Measurements from ENCODE around the gene RABGAP1L.
"Not testable (repeated sequence)": the region's sequence is repeated elsewhere in the genome, so short reads cannot be mapped to it uniquely, and the experiment has no call there.

The RABGAP1L gene

DNA sequence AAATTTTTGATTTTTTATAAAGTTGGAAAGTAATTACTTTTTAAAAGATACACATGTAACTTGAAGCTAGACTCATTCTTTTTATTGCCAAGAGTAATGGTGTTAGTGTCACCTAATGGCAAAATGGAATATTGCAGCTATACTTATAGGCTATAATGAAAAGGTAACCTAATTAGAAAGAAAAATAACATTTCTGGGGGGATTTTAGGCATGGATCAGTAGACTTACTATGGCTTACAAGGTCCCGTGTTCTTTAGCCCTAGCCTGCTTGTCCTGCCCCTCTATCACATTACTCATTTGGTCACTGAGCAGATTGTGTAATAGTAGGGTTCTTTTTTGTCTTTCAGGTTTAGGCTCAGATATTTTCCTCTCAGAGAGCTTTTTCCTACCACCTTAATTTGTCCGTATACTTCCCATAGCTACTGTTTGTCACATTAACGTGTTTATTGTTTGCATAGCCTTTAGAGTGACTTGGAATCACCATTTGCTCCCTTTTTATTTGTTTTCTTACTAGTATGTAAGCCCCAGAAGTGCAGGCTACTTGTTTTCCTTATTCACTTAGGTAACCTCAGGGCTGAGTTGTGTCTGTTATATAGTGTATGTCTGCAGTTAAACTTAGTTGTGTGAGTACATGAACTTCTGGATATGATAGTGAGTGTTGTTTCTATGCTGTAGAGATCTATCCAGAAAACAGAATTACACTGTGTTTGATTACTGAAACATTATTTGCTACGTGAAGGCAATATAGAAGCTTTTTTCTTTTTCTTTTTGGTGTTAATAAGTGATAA lies 58.7 kb downstream of the RABGAP1L start:
- Histone ChIP-seq H3K4me1 (ENCODE audit: control insufficient read depth, insufficient read depth, low read length, poor library complexity, severe bottlenecking) (no peaks in the 10 kb centered on the region), H3K4me3 (ENCODE audit: extremely low read depth, insufficient read depth, low read length, poor library complexity, severe bottlenecking) (no peak overlapping the region), H3K27ac (ENCODE audit: low read depth, low read length, severe bottlenecking) (no peak overlapping the region), H3K36me3 (ENCODE audit: control insufficient read depth, insufficient read depth, low read length) (peaks cover 8% of the 10 kb centered on the region), H3K9me3 (ENCODE audit: control insufficient read depth, low read length) (peaks cover 5% of the 10 kb centered on the region)
- 83% methylated on average over 1 of the region's 4 CpGs; no CpG with 5 or more reads in 1 of the 2 experiments for WGBS, 2 experiments (ENCODE audit: insufficient coverage in 2 of 2)

DNA sequence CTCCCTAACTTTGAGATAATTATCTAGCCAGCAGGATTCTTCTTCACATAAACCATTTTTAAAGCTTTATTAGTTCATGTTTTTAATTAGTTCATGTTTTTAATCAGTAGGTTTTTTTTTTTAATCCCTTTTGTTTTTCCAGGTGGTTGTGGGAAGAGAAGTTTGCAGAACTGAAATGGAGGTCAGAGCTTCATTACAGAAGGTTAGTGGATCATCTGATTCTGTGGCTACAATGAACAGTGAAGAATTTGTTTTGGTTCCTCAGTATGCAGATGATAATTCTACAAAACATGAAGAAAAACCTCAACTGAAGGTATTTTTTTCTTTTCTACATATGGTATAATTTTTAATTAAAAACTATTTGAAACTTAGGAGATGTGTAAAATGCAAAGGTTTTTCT lies 59.7 kb downstream of the RABGAP1L start:
- H3K36me3 ChIP-seq (ENCODE audit: control insufficient read depth, insufficient read depth, low read length) = peaks cover 8% of the 10 kb centered on the region
- no peak overlapping the region for H3K4me3 ChIP-seq (ENCODE audit: extremely low read depth, insufficient read depth, low read length, poor library complexity, severe bottlenecking)
- no peak overlapping the region for H3K27ac ChIP-seq (ENCODE audit: low read depth, low read length, severe bottlenecking)
- H3K4me1 ChIP-seq (ENCODE audit: control insufficient read depth, insufficient read depth, low read length, poor library complexity, severe bottlenecking) = no peaks in the 10 kb centered on the region
- H3K9me3 ChIP-seq (ENCODE audit: control insufficient read depth, low read length) = peaks cover 5% of the 10 kb centered on the region

DNA sequence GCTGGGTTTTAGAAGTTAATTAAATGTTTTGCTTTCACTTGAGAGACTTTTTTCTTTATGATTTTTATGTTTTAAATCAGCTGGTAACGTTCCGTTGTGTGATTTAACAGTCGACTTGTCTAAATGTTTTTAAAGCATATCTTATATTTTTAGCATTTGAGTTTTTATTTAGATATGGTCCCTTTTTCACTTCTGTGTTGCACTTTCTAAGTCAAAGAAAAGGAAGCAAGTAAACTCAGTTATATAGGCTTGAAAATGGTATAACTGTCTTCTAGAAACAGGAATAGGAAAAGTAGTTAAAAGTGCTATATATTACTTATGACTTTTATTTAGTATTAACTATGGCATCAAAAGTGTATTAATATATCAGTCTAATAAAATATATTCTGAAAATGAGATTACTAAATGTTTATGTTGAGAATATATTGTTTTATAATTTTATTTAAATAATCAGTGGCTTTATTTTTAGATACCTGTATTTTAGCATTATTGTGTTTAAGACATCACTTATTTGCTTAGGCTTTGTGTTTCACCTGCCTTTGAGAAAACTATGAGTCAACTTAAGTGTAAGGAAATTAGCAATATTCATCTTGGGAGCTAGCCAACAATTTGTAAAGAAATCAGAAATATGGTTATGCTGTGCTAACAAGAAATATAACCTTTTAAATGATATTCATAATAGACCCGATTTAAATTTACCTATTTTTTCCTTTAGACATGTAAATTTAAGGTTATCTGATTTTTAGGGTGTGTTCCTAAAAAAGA lies 60.5 kb downstream of the RABGAP1L start:
- no peak overlapping the region for H3K4me3 ChIP-seq (ENCODE audit: extremely low read depth, insufficient read depth, low read length, poor library complexity, severe bottlenecking)
- H3K4me1 ChIP-seq (ENCODE audit: control insufficient read depth, insufficient read depth, low read length, poor library complexity, severe bottlenecking) = no peaks in the 10 kb centered on the region
- H3K27ac ChIP-seq (ENCODE audit: low read depth, low read length, severe bottlenecking) = no peak overlapping the region
- peaks cover 8% of the 10 kb centered on the region for H3K36me3 ChIP-seq (ENCODE audit: control insufficient read depth, insufficient read depth, low read length)
- no CpG with 5 or more reads among the region's 4 CpGs for WGBS, 2 experiments (ENCODE audit: insufficient coverage in 2 of 2)
- peaks cover 5% of the 10 kb centered on the region for H3K9me3 ChIP-seq (ENCODE audit: control insufficient read depth, low read length)

DNA sequence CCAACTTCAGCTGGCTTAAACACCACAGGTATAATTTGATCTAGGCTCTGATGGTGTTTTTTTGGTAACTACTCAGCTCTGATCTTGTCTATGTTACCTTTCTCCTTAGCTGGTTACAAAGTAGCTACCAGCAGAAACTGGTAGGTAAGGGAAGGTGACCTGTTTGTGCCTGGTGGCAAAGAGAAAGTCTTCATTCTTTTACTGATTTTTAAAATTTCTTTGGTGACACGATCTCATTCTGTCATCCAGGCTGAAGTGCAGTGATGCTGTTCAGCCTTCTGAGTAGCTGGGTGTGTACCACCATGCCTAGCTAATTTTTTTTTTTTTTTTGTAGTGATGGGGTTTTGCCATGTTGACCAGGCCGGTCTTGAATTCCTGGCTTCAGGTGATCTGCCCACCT lies 62.4 kb downstream of the RABGAP1L start:
- H3K27ac ChIP-seq (ENCODE audit: low read depth, low read length, severe bottlenecking) = no peak overlapping the region
- peaks cover 8% of the 10 kb centered on the region for H3K36me3 ChIP-seq (ENCODE audit: control insufficient read depth, insufficient read depth, low read length)
- 100% methylated on average over 1 to 2 of the region's 2 CpGs for WGBS, 2 experiments (ENCODE audit: insufficient coverage in 2 of 2)
- peaks cover 5% of the 10 kb centered on the region for H3K9me3 ChIP-seq (ENCODE audit: control insufficient read depth, low read length)
- no peak overlapping the region for H3K4me3 ChIP-seq (ENCODE audit: extremely low read depth, insufficient read depth, low read length, poor library complexity, severe bottlenecking)
- no peaks in the 10 kb centered on the region for H3K4me1 ChIP-seq (ENCODE audit: control insufficient read depth, insufficient read depth, low read length, poor library complexity, severe bottlenecking)

DNA sequence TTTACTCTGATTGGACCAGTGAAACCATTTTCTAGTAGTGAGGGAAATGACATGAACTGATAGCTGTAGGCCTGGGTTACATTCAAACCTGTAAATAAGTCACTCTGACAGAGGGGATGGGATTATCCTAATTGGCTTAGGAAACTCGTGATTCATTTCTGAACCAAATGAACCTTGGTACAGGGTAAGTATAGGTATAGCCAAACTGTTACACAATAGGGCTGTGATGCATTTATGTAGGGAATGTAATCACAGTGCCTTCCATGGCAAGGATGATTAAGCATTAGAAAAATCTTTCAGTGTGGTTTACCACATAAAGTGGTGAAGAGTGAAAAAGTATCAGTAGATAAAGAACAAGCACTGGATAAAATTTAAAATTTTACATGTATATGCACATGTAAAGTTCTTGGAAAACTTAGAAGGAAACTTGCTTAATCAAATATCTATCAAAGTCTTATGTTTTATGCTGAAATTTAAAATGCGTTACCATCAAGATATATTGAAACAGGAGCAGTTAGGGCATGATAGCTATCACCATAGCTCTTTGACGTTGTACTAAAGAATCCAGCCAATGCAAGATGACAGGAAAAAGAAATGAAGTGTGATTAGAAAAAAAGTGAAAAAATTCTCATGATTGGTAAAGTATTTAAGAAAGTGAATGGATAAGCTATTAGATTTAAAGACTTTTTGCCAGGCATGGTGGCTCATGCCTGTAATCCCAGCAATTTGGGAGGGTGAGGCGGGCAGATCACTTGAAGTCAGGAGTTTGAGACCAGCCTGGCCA lies 63.0 kb downstream of the RABGAP1L start:
- no peak overlapping the region for H3K4me3 ChIP-seq (ENCODE audit: extremely low read depth, insufficient read depth, low read length, poor library complexity, severe bottlenecking)
- 93 to 100% methylated on average over 2 of the region's 4 CpGs for WGBS, 2 experiments (ENCODE audit: insufficient coverage in 2 of 2)
- H3K36me3 ChIP-seq (ENCODE audit: control insufficient read depth, insufficient read depth, low read length) = peaks cover 8% of the 10 kb centered on the region
- no peaks in the 10 kb centered on the region for H3K4me1 ChIP-seq (ENCODE audit: control insufficient read depth, insufficient read depth, low read length, poor library complexity, severe bottlenecking)
- H3K27ac ChIP-seq (ENCODE audit: low read depth, low read length, severe bottlenecking) = no peak overlapping the region
- peaks cover 5% of the 10 kb centered on the region for H3K9me3 ChIP-seq (ENCODE audit: control insufficient read depth, low read length)

DNA sequence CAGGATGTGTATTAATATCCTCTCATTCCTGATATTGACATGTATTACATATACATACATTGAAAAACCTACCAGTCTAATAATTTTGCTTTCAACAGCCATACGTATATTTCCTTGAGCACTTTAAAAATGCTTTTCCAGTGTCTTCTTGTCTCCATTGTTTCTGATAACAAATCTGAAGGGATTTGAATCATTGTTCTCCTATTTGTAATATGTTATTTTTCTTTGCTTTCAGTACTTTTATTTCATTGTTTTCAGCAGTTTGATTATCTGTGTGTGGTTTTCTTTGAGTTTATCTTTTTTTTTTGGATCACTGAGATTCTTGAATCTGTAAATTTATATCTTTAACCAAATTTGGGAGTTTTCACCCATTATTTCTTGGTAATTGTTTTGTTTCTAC lies 65.3 kb downstream of the RABGAP1L start:
- no CpG with 5 or more reads among the region's 1 CpG for WGBS, 2 experiments (ENCODE audit: insufficient coverage in 2 of 2)

DNA sequence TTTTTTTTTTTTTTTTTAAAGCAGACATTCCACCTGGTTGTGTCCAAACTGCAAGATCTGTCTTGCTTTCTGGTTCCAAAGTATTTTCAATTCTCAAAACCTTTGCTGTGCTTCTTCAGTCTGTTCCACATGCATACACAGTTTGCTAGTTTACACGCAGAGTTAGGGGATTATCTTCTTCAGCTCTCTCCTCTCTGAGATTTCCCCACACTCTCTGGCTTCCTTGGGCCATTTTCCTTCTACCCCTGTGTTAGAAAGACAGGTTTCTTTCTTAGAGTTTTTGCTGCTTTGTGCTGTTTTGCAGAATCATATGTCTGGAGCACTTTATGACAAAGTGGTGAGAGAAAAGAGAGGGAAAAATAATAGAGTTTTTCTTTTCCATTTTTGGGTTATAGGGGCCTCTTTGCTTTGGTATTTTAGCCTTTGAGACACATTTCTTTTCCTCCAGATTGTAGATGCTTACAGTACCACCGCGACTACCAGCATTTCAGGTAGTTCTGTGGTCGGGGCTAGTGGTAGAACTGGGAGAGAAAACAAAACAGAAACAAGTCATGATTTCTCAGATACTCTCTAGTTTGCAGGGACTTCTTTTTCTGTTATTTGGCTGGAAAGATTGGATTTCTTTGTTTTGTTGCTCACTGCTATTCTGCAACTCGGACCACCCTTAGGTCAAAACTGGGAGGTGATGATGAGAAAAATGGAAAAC lies 66.3 kb downstream of the RABGAP1L start:
- Histone ChIP-seq H3K27ac (ENCODE audit: low read depth, low read length, severe bottlenecking) (no peak overlapping the region), H3K4me1 (ENCODE audit: control insufficient read depth, insufficient read depth, low read length, poor library complexity, severe bottlenecking) (no peaks in the 10 kb centered on the region), H3K36me3 (ENCODE audit: control insufficient read depth, insufficient read depth, low read length) (peaks cover 8% of the 10 kb centered on the region), H3K9me3 (ENCODE audit: control insufficient read depth, low read length) (peaks cover 5% of the 10 kb centered on the region), H3K4me3 (ENCODE audit: extremely low read depth, insufficient read depth, low read length, poor library complexity, severe bottlenecking) (no peak overlapping the region)
- 89 to 100% methylated on average over 1 to 2 of the region's 5 CpGs for WGBS, 2 experiments (ENCODE audit: insufficient coverage in 2 of 2)

More for the DNA sequence above, 65.3 kb downstream of the RABGAP1L start:
- peaks cover 5% of the 10 kb centered on the region for H3K9me3 ChIP-seq (ENCODE audit: control insufficient read depth, low read length)
- H3K36me3 ChIP-seq (ENCODE audit: control insufficient read depth, insufficient read depth, low read length) = peaks cover 8% of the 10 kb centered on the region
- H3K27ac ChIP-seq (ENCODE audit: low read depth, low read length, severe bottlenecking) = no peak overlapping the region
- H3K4me3 ChIP-seq (ENCODE audit: extremely low read depth, insufficient read depth, low read length, poor library complexity, severe bottlenecking) = no peak overlapping the region
- no peaks in the 10 kb centered on the region for H3K4me1 ChIP-seq (ENCODE audit: control insufficient read depth, insufficient read depth, low read length, poor library complexity, severe bottlenecking)

DNA sequence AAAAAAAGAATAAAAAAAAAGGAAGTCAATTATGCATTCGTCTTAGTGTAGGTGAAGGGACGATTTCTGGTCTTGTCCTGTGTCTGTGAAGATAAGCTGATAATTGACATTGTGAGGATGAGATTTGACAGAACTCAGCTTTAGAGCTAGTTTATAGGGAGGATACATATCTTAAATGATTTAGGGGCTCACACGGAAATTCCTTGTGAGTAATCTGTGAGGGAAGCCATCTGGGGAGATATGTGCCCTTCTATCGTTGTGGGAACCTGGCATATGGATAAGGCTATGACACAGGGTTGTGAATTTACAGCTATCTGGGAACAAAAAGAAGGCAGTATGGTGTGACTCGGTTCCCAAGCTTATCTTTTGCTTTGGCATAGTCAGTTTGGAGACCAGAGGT lies 71.1 kb downstream of the RABGAP1L start:
- no peaks in the 10 kb centered on the region for H3K4me1 ChIP-seq (ENCODE audit: control insufficient read depth, insufficient read depth, low read length, poor library complexity, severe bottlenecking)
- no peaks in the 10 kb centered on the region for H3K36me3 ChIP-seq (ENCODE audit: control insufficient read depth, insufficient read depth, low read length)
- 81 to 86% methylated on average over 3 to 4 of the region's 5 CpGs for WGBS, 2 experiments (ENCODE audit: insufficient coverage in 2 of 2)
- no peak overlapping the region for H3K27ac ChIP-seq (ENCODE audit: low read depth, low read length, severe bottlenecking)
- peaks cover 3% of the 10 kb centered on the region for H3K9me3 ChIP-seq (ENCODE audit: control insufficient read depth, low read length)
- H3K4me3 ChIP-seq (ENCODE audit: extremely low read depth, insufficient read depth, low read length, poor library complexity, severe bottlenecking) = no peak overlapping the region

DNA sequence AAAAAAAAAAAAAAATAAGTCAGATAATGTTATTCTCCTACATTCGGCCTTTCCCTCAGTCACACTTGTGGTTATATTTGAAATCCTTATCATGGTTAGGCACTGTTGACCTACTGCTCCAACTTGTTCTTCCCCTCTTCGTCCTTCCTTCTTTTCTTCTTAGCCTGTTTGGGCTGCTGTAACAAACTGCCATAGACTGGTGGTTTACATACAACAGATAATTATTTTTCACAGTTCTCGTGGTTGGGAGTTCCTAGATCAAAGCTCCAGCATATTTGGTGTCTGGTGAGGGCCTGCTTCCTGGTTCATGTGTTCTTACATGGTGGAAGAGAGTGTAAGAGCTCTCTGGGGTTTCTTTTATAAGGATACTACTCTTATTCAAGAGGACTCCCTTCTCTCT lies 73.4 kb downstream of the RABGAP1L start:
- H3K27ac ChIP-seq (ENCODE audit: low read depth, low read length, severe bottlenecking) = no peak overlapping the region
- no CpG with 5 or more reads among the region's 3 CpGs for WGBS, 2 experiments (ENCODE audit: insufficient coverage in 2 of 2)
- no peak overlapping the region for H3K4me3 ChIP-seq (ENCODE audit: extremely low read depth, insufficient read depth, low read length, poor library complexity, severe bottlenecking)
- H3K9me3 ChIP-seq (ENCODE audit: control insufficient read depth, low read length) = peaks cover 3% of the 10 kb centered on the region
- no peaks in the 10 kb centered on the region for H3K36me3 ChIP-seq (ENCODE audit: control insufficient read depth, insufficient read depth, low read length)
- H3K4me1 ChIP-seq (ENCODE audit: control insufficient read depth, insufficient read depth, low read length, poor library complexity, severe bottlenecking) = no peaks in the 10 kb centered on the region

DNA sequence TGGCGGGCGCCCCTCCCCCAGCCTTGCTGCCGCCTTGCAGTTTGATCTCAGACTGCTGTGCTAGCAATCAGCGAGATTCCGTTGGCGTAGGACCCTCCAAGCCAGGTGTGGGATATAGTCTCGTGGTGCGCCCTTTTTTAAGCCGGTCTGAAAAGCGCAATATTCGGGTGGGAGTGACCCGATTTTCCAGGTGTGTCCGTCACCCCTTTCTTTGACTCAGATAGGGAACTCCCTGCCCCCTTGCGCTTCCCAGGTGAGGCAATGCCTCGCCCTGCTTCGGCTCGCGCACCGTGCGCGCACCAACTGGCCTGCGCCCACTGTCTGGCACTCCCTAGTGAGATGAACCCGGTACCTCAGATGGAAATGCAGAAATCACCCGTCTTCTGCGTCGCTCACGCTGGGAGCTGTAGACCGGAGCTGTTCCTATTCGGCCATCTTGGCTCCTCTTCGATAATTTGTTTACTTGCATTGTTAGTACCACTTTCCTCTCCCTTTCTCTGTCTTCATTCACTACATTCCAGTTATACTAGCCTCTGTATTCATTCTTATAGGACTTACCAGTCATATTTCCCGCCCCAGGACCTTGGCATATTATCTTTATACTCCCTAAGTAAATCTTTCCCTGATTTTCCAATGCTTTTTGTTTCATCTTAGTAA lies 79.7 kb downstream of the RABGAP1L start:
- not testable (repeated sequence) for H3K4me1 ChIP-seq (ENCODE audit: control insufficient read depth, insufficient read depth, low read length, poor library complexity, severe bottlenecking); H3K27ac ChIP-seq (ENCODE audit: low read depth, low read length, severe bottlenecking); H3K36me3 ChIP-seq (ENCODE audit: control insufficient read depth, insufficient read depth, low read length); H3K9me3 ChIP-seq (ENCODE audit: control insufficient read depth, low read length)
- WGBS, 2 experiments (ENCODE audit: insufficient coverage in 2 of 2) = 63 to 73% methylated on average over 15 to 16 of the region's 31 CpGs
- H3K4me3 ChIP-seq (ENCODE audit: extremely low read depth, insufficient read depth, low read length, poor library complexity, severe bottlenecking) = peak overlapping the region; percentile 8
